HepG2 (cell line): ENCODE data around the gene KDM3B. TPM values are rescaled to one million over a fixed set of nuclear protein-coding genes. Genes with fewer than 3 reads are reported as not detected.
A peak's percentile ranks its signal among the peaks of the same experiment; 100 is the strongest.

Source experiments
- ATAC-seq: fragments of 200-7000 bp; cut with Tn5 transposase; 3 replicates; pipeline ENCODE4 v1.9.1; 2020; ENCODE audit warnings: mild to moderate bottlenecking, moderate library complexity
- BruUV-seq: library from RNA; stranded (reverse); fragments of 400-500 nt; replicated peaks from 2 replicates; lab custom pipeline; 2021; lab: Mats Ljungman, UMichigan
- CTCF ChIA-PET: fragments of 300-600 bp; formaldehyde crosslinking; extraction: SDS; loops from one replicate; lab custom pipeline; 2021; ENCODE audit warnings: low total read pairs, inconsistent platforms, low intra/inter-chr PET ratio; lab: Yijun Ruan, JAX
- POLR2A ChIA-PET: fragments of 350-600 bp; sonication (Branson Sonifier 250); formaldehyde crosslinking; loops from one replicate; lab custom pipeline; 2020; ENCODE audit warnings: antibody characterized with exemption, inconsistent platforms; lab: Yijun Ruan, JAX
- DNase-seq: peaks from one replicate; pipeline ENCODE4 v3.0.0-alpha.2; 2015; ENCODE audit warnings: low spot score
- FAIRE-seq: peaks from 3 replicates; lab custom pipeline; 2011; peaks lifted over from hg19 to GRCh38; lab: Jason Lieb, UNC
- H2AFZ ChIP-seq: one replicate; pipeline ENCODE4 v1.6.1; 2011; ENCODE audit warnings: low read length, inconsistent platforms
- H3K27ac ChIP-seq: fragments of 300-600 bp; 3 replicates; pipeline ENCODE4 v1.8.0; 2011; ENCODE audit warnings: mixed run types, mild to moderate bottlenecking, mixed read lengths, low read length, inconsistent platforms; ENCODE audit not compliant: insufficient read depth; ENCODE audit errors: extremely low read length
- H3K27me3 ChIP-seq, 2 experiments: fragments of 200-600 bp in 1 of 2; 2 replicates in 1 of 2; 3 replicates in 1 of 2; pipeline versions ENCODE4 v1.6.0 to v1.8.0; 2011; ENCODE audit warnings: low read length in 2 of 2, mild to moderate bottlenecking in 2 of 2, moderate library complexity in 2 of 2, inconsistent platforms in 1 of 2; ENCODE audit not compliant: insufficient read depth in 2 of 2, control insufficient read depth in 1 of 2
- H3K36me3 ChIP-seq, 2 experiments: fragments of 200-600 bp in 1 of 2; replicated peaks in 1 of 2; 2 replicates in 1 of 2; 3 replicates in 1 of 2; pipeline versions ENCODE4 v1.5.1 to v1.8.0; 2011; ENCODE audit warnings: low read length in 2 of 2, inconsistent platforms in 1 of 2; ENCODE audit not compliant: insufficient read depth in 2 of 2, control insufficient read depth in 1 of 2
- H3K4me1 ChIP-seq: 2 replicates; pipeline ENCODE4 v1.5.1; 2012; ENCODE audit warnings: low read length, inconsistent platforms; ENCODE audit not compliant: insufficient read depth
- H3K4me2 ChIP-seq: 2 replicates; pipeline ENCODE4 v1.6.0; 2011; ENCODE audit warnings: low read depth, low read length, inconsistent platforms
- H3K4me3 ChIP-seq, 3 experiments: fragments of 200-600 bp in 1 of 3; sonication (generic), shearing (Covaris generic) in 1 of 3; replicated peaks in 1 of 3; 2 replicates each; pipeline ENCODE4 v1.5.1; 2011 to 2016; ENCODE audit warnings: low read length in 3 of 3, inconsistent platforms in 2 of 3, low read depth in 2 of 3, mild to moderate bottlenecking in 2 of 3, control low read depth in 1 of 3, mixed read lengths in 1 of 3; ENCODE audit not compliant: insufficient read depth in 1 of 3
- H3K79me2 ChIP-seq: one replicate; pipeline ENCODE4 v1.6.1; 2011; ENCODE audit warnings: low read length, inconsistent platforms; ENCODE audit not compliant: insufficient read depth
- H3K9ac ChIP-seq: 2 replicates; pipeline ENCODE4 v1.6.0; 2011; ENCODE audit warnings: mild to moderate bottlenecking, low read depth, low read length, inconsistent platforms; ENCODE audit not compliant: insufficient read depth
- H3K9me3 ChIP-seq: 2 replicates; pipeline ENCODE4 v1.5.1; 2012; ENCODE audit warnings: mild to moderate bottlenecking, low read length
- H4K20me1 ChIP-seq: 2 replicates; pipeline ENCODE4 v1.6.0; 2011; ENCODE audit warnings: inconsistent platforms, mild to moderate bottlenecking, low read length, moderate library complexity; ENCODE audit not compliant: insufficient read depth
- CEBPB ChIP-seq: IDR thresholded peaks from 2 replicates; pipeline ENCODE4 v1.6.1; 2011; ENCODE audit warnings: low read depth, low read length, improper control_type of control experiment, borderline replicate concordance
- E2F1 ChIP-seq: sonication (generic); formaldehyde crosslinking; IDR thresholded peaks from 2 replicates; pipeline ENCODE4 v1.5.0; 2020; ENCODE audit warnings: missing genetic modification reagents
- FOXA1 ChIP-seq, 2 experiments: fragments of 450-650 bp in 1 of 2; sonication (generic) in 1 of 2; formaldehyde crosslinking in 1 of 2; IDR thresholded peaks; 2 replicates each; pipeline versions ENCODE4 v1.4.0 to v1.6.1; 2016 to 2020; ENCODE audit warnings: missing genetic modification reagents in 1 of 2
- HNRNPH1 ChIP-seq: fragments of 200-400 bp; formaldehyde crosslinking; optimal IDR thresholded peaks from 2 replicates; pipeline ENCODE3; 2017; ENCODE audit warnings: mild to moderate bottlenecking, low read depth, low read length
- MXD4 ChIP-seq: IDR thresholded peaks from 2 replicates; pipeline ENCODE4 v1.6.1; 2016; ENCODE audit warnings: mild to moderate bottlenecking, missing biosample characterization, missing genetic modification reagents
- NFRKB ChIP-seq: fragments of 450-650 bp; IDR thresholded peaks from 2 replicates; pipeline ENCODE4 v1.6.1; 2017
- POLR2A ChIP-seq, 2 experiments: IDR thresholded peaks; 2 replicates each; pipeline ENCODE4 v1.6.1; 2011; ENCODE audit warnings: low read depth in 2 of 2, low read length in 2 of 2, mild to moderate bottlenecking in 1 of 2, moderate library complexity in 1 of 2; ENCODE audit not compliant: insufficient read depth in 1 of 2
- TBL1XR1 ChIP-seq: fragments of 150-350 bp; IDR thresholded peaks from 2 replicates; pipeline ENCODE4 v1.6.1; 2014; ENCODE audit warnings: borderline replicate concordance, low read length; ENCODE audit not compliant: partially characterized antibody
- ZNF790 ChIP-seq: sonication (generic); formaldehyde crosslinking; IDR thresholded peaks from 2 replicates; pipeline ENCODE4 v1.8.0; 2022; ENCODE audit warnings: missing genetic modification reagents, mild to moderate bottlenecking, borderline replicate concordance
- WGBS: methylation state at CpG from one replicate; pipeline ENCODE4 v1.1.6; 2017; ENCODE audit warnings: low lambda C conversion rate; 5-methylcytosine and 5-hydroxymethylcytosine counted together
- in situ Hi-C: cut with HindIII; loops from 2 replicates; pipeline ENCODE4 v1.10.0; 2017; ENCODE audit warnings: low pct_unique_long_range_greater_than_20kb; ENCODE audit not compliant: extremely low pct_ligation_motif_present
- intact Hi-C: fragments of 100-400 bp; cut with micrococcal nuclease; formaldehyde crosslinking; loops from one replicate; pipeline ENCODE4 v1.10.0; 2022; ENCODE audit not compliant: unreplicated experiment
- polyA plus RNA-seq, 8 experiments: library from polyadenylated mRNA; depleted of rRNA in 3 of 8; stranded (reverse) in 7 of 8; unstranded in 1 of 8; fragments of >200 nt; fragmentation: Illumina TruSeq in 4 of 8; extraction: Trizol in 4 of 8; gene quantifications; 2 replicates each; pipeline versions ENCODE4 v1.2.1 to v1.2.3, GENCODE V29; 2011 to 2016; ENCODE audit warnings: low read depth in 4 of 8, missing spikeins in 1 of 8, mixed read lengths in 1 of 8; ENCODE audit not compliant: insufficient read depth in 1 of 8
- total RNA-seq, 5 experiments: library from RNA; depleted of rRNA; stranded (reverse); fragments of >200 nt; fragmentation: Illumina TruSeq; extraction: Trizol; gene quantifications; 2 replicates each; pipeline ENCODE4 v1.2.3, GENCODE V29; 2016; ENCODE audit warnings: low read depth in 1 of 5
- TF ChIP-seq, protein P1 (sequence below): sonication (generic); formaldehyde crosslinking; IDR thresholded peaks from 2 replicates; pipeline ENCODE4 v1.5.1; 2020; ENCODE audit warnings: missing genetic modification reagents, mild to moderate bottlenecking, borderline replicate concordance
- TF ChIP-seq, protein P2 (sequence below): IDR thresholded peaks from 2 replicates; pipeline ENCODE4 v1.6.1; 2016
- TF ChIP-seq, protein P3 (sequence below): sonication (generic); formaldehyde crosslinking; IDR thresholded peaks from 2 replicates; pipeline ENCODE4 v1.5.1; 2020; ENCODE audit warnings: missing genetic modification reagents, mild to moderate bottlenecking, borderline replicate concordance

The KDM3B gene
- total and polyA plus RNA-seq, 2 of the 13 experiments (the other 11 are each of a cell fraction or from before 2014, with no cell fraction given), result 19.7 to 34.3 TPM

- intact Hi-C loops (loop anchor here (1.0 kb wide), 1 partner anchor 33 kb away; no protein-coding TSS in a partner anchor), in situ Hi-C loops (no loop called here)
- H3K4me2 ChIP-seq, result no peak overlapping the region
- no peak overlapping the region for H2AFZ ChIP-seq
- DNase-seq (no peak), ATAC-seq (peak; percentile 7), FAIRE-seq (no peak)
- H3K27me3 ChIP-seq, result 0 out of 5 replicates have a peak, but pooled peaks cover 0 to 2% of the 10 kb centered on the region in 2 experiments
- ChIA-PET CTCF (no interaction called here), POLR2A (interaction anchor here (2.2 kb wide), 1 partner anchor 22 kb away, joined by 7 read pairs; no protein-coding TSS in a partner anchor)
- 43% methylated on average over 3 of the region's 3 CpGs for WGBS
- no TSS peak for BruUV-seq
- H3K79me2 ChIP-seq, result peaks cover 3% of the 10 kb centered on the region
- H3K9me3 ChIP-seq, result no peaks in the 10 kb centered on the region
- TF ChIP-seq POLR2A (IDR thresholded peaks at IDR 0.05; ENCODE audit: insufficient read depth in 1 of 2, low read depth in 2 of 2, low read length in 2 of 2), result peak in 1 of 2 experiments; percentile 80; a peak in 1 of 4 replicates
- peak; percentile 25 for TF ChIP-seq TBL1XR1
- no peak for TF ChIP-seq NFRKB
- peak; percentile 68 for TF ChIP-seq CEBPB
- H3K4me1 ChIP-seq, result peaks cover 51% of the 10 kb centered on the region
- no peak overlapping the region for H3K27ac ChIP-seq
- H3K9ac ChIP-seq, result no peak overlapping the region
- H3K36me3 ChIP-seq, result peaks cover 0 to 7% of the 10 kb centered on the region in 2 experiments; a peak in 2 of 5 replicates
- H3K4me3 ChIP-seq, result no peak overlapping the region
- H4K20me1 ChIP-seq, result peaks cover 3% of the 10 kb centered on the region; the same call in 1 of the 2 replicates
These were observed 118.0 kb downstream of the KDM3B start for GRCh38 chr5:138470322-138471051.

GRCh38 chr5:138471052-138471361, 118.5 kb downstream of the KDM3B start:
- CTCF ChIA-PET, result no interaction called here
- Histone ChIP-seq H3K27ac (no peak overlapping the region), H3K27me3 (0 out of 5 replicates have a peak, but pooled peaks cover 0 to 2% of the 10 kb centered on the region in 2 experiments), H3K9ac (no peak overlapping the region), H3K4me2 (no peak overlapping the region), H4K20me1 (peaks cover 3% of the 10 kb centered on the region; the same call in 1 of the 2 replicates), H3K36me3 (peaks cover 0 to 7% of the 10 kb centered on the region in 2 experiments; a peak in 2 of 5 replicates), H2AFZ (no peak overlapping the region), H3K9me3 (no peaks in the 10 kb centered on the region), H3K4me3 (no peak overlapping the region), H3K4me1 (peaks cover 54% of the 10 kb centered on the region), H3K79me2 (peaks cover 3% of the 10 kb centered on the region)
- DNase-seq (no peak), FAIRE-seq (no peak), ATAC-seq (no peak)
- POLR2A ChIA-PET, result interaction anchor here (2.2 kb wide), 1 partner anchor 22 kb away, joined by 7 read pairs; no protein-coding TSS in a partner anchor
- BruUV-seq, result no TSS peak
- 61% methylated on average over 2 of the region's 2 CpGs for WGBS
- intact Hi-C loops, result no loop called here
- in situ Hi-C loops, result no loop called here
- TF ChIP-seq, protein P1, sequence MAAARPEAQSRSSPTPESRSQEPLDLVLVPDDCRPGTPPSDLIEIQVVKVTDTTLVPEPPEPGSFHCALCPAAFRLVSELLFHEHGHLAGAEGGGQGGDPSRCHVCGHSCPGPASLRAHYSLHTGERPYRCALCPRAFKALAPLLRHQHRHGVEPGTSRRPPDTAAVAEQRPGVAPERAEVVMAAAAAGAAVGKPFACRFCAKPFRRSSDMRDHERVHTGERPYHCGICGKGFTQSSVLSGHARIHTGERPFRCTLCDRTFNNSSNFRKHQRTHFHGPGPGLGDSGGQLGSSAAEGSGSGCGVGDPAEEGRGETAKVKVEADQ (CRISPR knock-in tag), result no peak
- TF ChIP-seq MXD4, result no peak
- TF ChIP-seq, protein P2, sequence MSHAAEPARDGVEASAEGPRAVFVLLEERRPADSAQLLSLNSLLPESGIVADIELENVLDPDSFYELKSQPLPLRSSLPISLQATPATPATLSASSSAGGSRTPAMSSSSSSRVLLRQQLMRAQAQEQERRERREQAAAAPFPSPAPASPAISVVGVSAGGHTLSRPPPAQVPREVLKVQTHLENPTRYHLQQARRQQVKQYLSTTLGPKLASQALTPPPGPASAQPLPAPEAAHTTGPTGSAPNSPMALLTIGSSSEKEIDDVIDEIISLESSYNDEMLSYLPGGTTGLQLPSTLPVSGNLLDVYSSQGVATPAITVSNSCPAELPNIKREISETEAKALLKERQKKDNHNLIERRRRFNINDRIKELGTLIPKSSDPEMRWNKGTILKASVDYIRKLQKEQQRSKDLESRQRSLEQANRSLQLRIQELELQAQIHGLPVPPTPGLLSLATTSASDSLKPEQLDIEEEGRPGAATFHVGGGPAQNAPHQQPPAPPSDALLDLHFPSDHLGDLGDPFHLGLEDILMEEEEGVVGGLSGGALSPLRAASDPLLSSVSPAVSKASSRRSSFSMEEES (CRISPR knock-in tag), result no peak
- TF ChIP-seq HNRNPH1, result no peak
- TF ChIP-seq E2F1 (CRISPR knock-in tag), result no peak
- TF ChIP-seq, protein P3, sequence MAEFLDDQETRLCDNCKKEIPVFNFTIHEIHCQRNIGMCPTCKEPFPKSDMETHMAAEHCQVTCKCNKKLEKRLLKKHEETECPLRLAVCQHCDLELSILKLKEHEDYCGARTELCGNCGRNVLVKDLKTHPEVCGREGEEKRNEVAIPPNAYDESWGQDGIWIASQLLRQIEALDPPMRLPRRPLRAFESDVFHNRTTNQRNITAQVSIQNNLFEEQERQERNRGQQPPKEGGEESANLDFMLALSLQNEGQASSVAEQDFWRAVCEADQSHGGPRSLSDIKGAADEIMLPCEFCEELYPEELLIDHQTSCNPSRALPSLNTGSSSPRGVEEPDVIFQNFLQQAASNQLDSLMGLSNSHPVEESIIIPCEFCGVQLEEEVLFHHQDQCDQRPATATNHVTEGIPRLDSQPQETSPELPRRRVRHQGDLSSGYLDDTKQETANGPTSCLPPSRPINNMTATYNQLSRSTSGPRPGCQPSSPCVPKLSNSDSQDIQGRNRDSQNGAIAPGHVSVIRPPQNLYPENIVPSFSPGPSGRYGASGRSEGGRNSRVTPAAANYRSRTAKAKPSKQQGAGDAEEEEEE (CRISPR knock-in tag), result no peak
- TF ChIP-seq ZNF790 (CRISPR knock-in tag), result no peak
- TF ChIP-seq FOXA1 (IDR thresholded peaks at IDR 0.05), result no peak
- no peak for TF ChIP-seq FOXA1 (CRISPR knock-in tag; IDR thresholded peaks at IDR 0.05)
